Adipocyte (in vitro differentiated cells): ENCODE measurements around the gene RBMS3.

Experiments
- DNase-seq: peaks from one replicate; pipeline ENCODE4 v3.0.0-alpha.2; 2015; ENCODE audit warnings: low read depth
- H3K27me3 ChIP-seq: replicated peaks from 2 replicates; pipeline ENCODE4 v1.7.0; 2013; ENCODE audit warnings: mild to moderate bottlenecking, low read length, moderate library complexity; ENCODE audit not compliant: control insufficient read depth, insufficient read depth
- H3K36me3 ChIP-seq: 2 replicates; pipeline ENCODE4 v1.7.0; 2013; ENCODE audit warnings: low read length, mild to moderate bottlenecking, moderate library complexity; ENCODE audit not compliant: control insufficient read depth, insufficient read depth, severe bottlenecking
- H3K4me1 ChIP-seq: 2 replicates; pipeline ENCODE4 v1.7.0; 2013; ENCODE audit warnings: mild to moderate bottlenecking, low read length, moderate library complexity; ENCODE audit not compliant: control insufficient read depth, insufficient read depth
- H3K4me3 ChIP-seq: 2 replicates; pipeline ENCODE4 v1.7.0; 2013; ENCODE audit warnings: mild to moderate bottlenecking, low read length, moderate library complexity
- H3K9ac ChIP-seq: 2 replicates; pipeline ENCODE4 v1.7.0; 2013; ENCODE audit warnings: mild to moderate bottlenecking, low read length, moderate library complexity
- H3K9me3 ChIP-seq: 2 replicates; pipeline ENCODE4 v1.7.0; 2013; ENCODE audit warnings: mild to moderate bottlenecking, low read length, moderate library complexity; ENCODE audit not compliant: control insufficient read depth

RBMS3 gene

GRCh38 chr3:29977360-29977759 lies 696.5 kb downstream of the RBMS3 start:
- H3K9me3 ChIP-seq, result no peaks in the 10 kb centered on the region
- DNase-seq, result no peak
- H3K36me3 ChIP-seq, result no peaks in the 10 kb centered on the region
- H3K9ac ChIP-seq, result no peak overlapping the region
- H3K4me3 ChIP-seq, result no peak overlapping the region
- peaks cover 7% of the 10 kb centered on the region for H3K4me1 ChIP-seq
- no peaks in the 10 kb centered on the region for H3K27me3 ChIP-seq

- Histone ChIP-seq H3K27me3 (no peaks in the 10 kb centered on the region), H3K9me3 (no peaks in the 10 kb centered on the region), H3K9ac (no peak overlapping the region), H3K4me1 (no peaks in the 10 kb centered on the region), H3K36me3 (no peaks in the 10 kb centered on the region), H3K4me3 (no peak overlapping the region)
- DNase-seq, result no peak
Observed at GRCh38 chr3:29978036-29978435, 697.2 kb downstream of the RBMS3 start.

GRCh38 chr3:29991198-29991597 lies 710.3 kb downstream of the RBMS3 start:
- no peak for DNase-seq
- Histone ChIP-seq H3K36me3 (peaks cover 28% of the 10 kb centered on the region), H3K4me3 (no peak overlapping the region), H3K9ac (no peak overlapping the region), H3K4me1 (no peaks in the 10 kb centered on the region), H3K27me3 (no peaks in the 10 kb centered on the region), H3K9me3 (no peaks in the 10 kb centered on the region)

- no peaks in the 10 kb centered on the region for H3K36me3 ChIP-seq
- no peaks in the 10 kb centered on the region for H3K9me3 ChIP-seq
- no peak overlapping the region for H3K4me3 ChIP-seq
- peaks cover 19% of the 10 kb centered on the region for H3K4me1 ChIP-seq
- H3K27me3 ChIP-seq, result no peaks in the 10 kb centered on the region
- peak; percentile 41 for DNase-seq
- H3K9ac ChIP-seq, result no peak overlapping the region
Observed at GRCh38 chr3:30002797-30003196, 721.9 kb downstream of the RBMS3 start.

GRCh38 chr3:30003741-30004140 lies 722.9 kb downstream of the RBMS3 start:
- Histone ChIP-seq H3K4me1 (peaks cover 19% of the 10 kb centered on the region), H3K9me3 (no peaks in the 10 kb centered on the region), H3K9ac (no peak overlapping the region), H3K27me3 (no peaks in the 10 kb centered on the region), H3K36me3 (no peaks in the 10 kb centered on the region), H3K4me3 (no peak overlapping the region)
- no peak for DNase-seq

- H3K4me3 ChIP-seq, result no peak overlapping the region
- H3K9me3 ChIP-seq, result no peaks in the 10 kb centered on the region
- H3K36me3 ChIP-seq, result no peaks in the 10 kb centered on the region
- H3K4me1 ChIP-seq, result peaks cover 19% of the 10 kb centered on the region
- H3K27me3 ChIP-seq, result no peaks in the 10 kb centered on the region
- DNase-seq, result peak; percentile 58
- H3K9ac ChIP-seq, result no peak overlapping the region
Observed at GRCh38 chr3:30004481-30004880, 723.6 kb downstream of the RBMS3 start.

GRCh38 chr3:30006111-30006510 lies 725.2 kb downstream of the RBMS3 start:
- H3K4me1 ChIP-seq, result peaks cover 19% of the 10 kb centered on the region
- no peak overlapping the region for H3K9ac ChIP-seq
- H3K9me3 ChIP-seq, result no peaks in the 10 kb centered on the region
- DNase-seq, result no peak
- no peak overlapping the region for H3K4me3 ChIP-seq
- H3K36me3 ChIP-seq, result no peaks in the 10 kb centered on the region
- H3K27me3 ChIP-seq, result no peaks in the 10 kb centered on the region

GRCh38 chr3:30007668-30008067 lies 726.8 kb downstream of the RBMS3 start:
- no peak overlapping the region for H3K4me3 ChIP-seq
- DNase-seq, result no peak
- H3K27me3 ChIP-seq, result no peaks in the 10 kb centered on the region
- no peaks in the 10 kb centered on the region for H3K9me3 ChIP-seq
- peaks cover 17% of the 10 kb centered on the region for H3K4me1 ChIP-seq
- no peak overlapping the region for H3K9ac ChIP-seq
- H3K36me3 ChIP-seq, result no peaks in the 10 kb centered on the region

GRCh38 chr3:30011237-30011803 lies 730.4 kb downstream of the RBMS3 start:
- H3K27me3 ChIP-seq, result no peaks in the 10 kb centered on the region
- no peaks in the 10 kb centered on the region for H3K36me3 ChIP-seq
- H3K4me3 ChIP-seq, result no peak overlapping the region
- H3K4me1 ChIP-seq, result no peaks in the 10 kb centered on the region
- H3K9me3 ChIP-seq, result no peaks in the 10 kb centered on the region
- H3K9ac ChIP-seq, result no peak overlapping the region
- no peak for DNase-seq

- no peaks in the 10 kb centered on the region for H3K9me3 ChIP-seq
- no peaks in the 10 kb centered on the region for H3K4me1 ChIP-seq
- peak; percentile 85 for DNase-seq
- no peaks in the 10 kb centered on the region for H3K27me3 ChIP-seq
- no peak overlapping the region for H3K4me3 ChIP-seq
- H3K9ac ChIP-seq, result no peak overlapping the region
- H3K36me3 ChIP-seq, result no peaks in the 10 kb centered on the region
Observed at GRCh38 chr3:30012941-30013543, 732.2 kb downstream of the RBMS3 start.

- H3K27me3 ChIP-seq, result no peaks in the 10 kb centered on the region
- H3K4me3 ChIP-seq, result no peak overlapping the region
- no peak for DNase-seq
- no peaks in the 10 kb centered on the region for H3K9me3 ChIP-seq
- no peaks in the 10 kb centered on the region for H3K36me3 ChIP-seq
- no peaks in the 10 kb centered on the region for H3K4me1 ChIP-seq
- H3K9ac ChIP-seq, result no peak overlapping the region
Observed at GRCh38 chr3:30017901-30018300, 737.0 kb downstream of the RBMS3 start.

- Histone ChIP-seq H3K27me3 (no peaks in the 10 kb centered on the region), H3K4me3 (no peak overlapping the region), H3K9ac (no peak overlapping the region), H3K9me3 (no peaks in the 10 kb centered on the region), H3K4me1 (no peaks in the 10 kb centered on the region), H3K36me3 (no peaks in the 10 kb centered on the region)
- DNase-seq, result no peak
Observed at GRCh38 chr3:30020380-30020779, 739.5 kb downstream of the RBMS3 start.
